ENCODE measurements around the gene COMP.
"Not testable (repeated sequence)": the region's sequence is repeated elsewhere in the genome, so short reads cannot be mapped to it uniquely, and the experiment has no call there.

The COMP gene

GRCh38 chr19:18746401-18747325 lies 44.4 kb downstream of the COMP start:
- DNase-seq (ENCODE audit: low read depth in 2 of 2): no peak

GRCh38 chr19:18745931-18746330 lies 45.2 kb downstream of the COMP start:
- no peak for DNase-seq (ENCODE audit: low read depth in 2 of 2)

- DNase-seq (ENCODE audit: low read depth in 2 of 2): no peak
These were observed 45.9 kb downstream of the COMP start for GRCh38 chr19:18745012-18745735.

- DNase-seq (ENCODE audit: low read depth in 2 of 2): no peak
These were observed 47.2 kb downstream of the COMP start for GRCh38 chr19:18743784-18744418.

GRCh38 chr19:18742838-18743783 lies 48.0 kb downstream of the COMP start:
- no peak for DNase-seq (ENCODE audit: low read depth in 2 of 2)

GRCh38 chr19:18742324-18742723 lies 48.8 kb downstream of the COMP start:
- DNase-seq (ENCODE audit: low read depth in 2 of 2): no peak

GRCh38 chr19:18741124-18742121 lies 49.7 kb downstream of the COMP start:
- DNase-seq (ENCODE audit: low read depth in 2 of 2): no peak

- DNase-seq (ENCODE audit: low read depth in 2 of 2): no peak
These were observed 52.0 kb downstream of the COMP start for GRCh38 chr19:18738961-18739690.

- no peak for DNase-seq (ENCODE audit: low read depth in 2 of 2)
These were observed 53.2 kb downstream of the COMP start for GRCh38 chr19:18737954-18738351.

GRCh38 chr19:18737337-18737953 lies 53.7 kb downstream of the COMP start:
- no peak for DNase-seq (ENCODE audit: low read depth in 2 of 2)

- DNase-seq (ENCODE audit: low read depth in 2 of 2): no peak
These were observed 54.4 kb downstream of the COMP start for GRCh38 chr19:18736415-18737336.

- no peak for DNase-seq (ENCODE audit: low read depth in 2 of 2)
These were observed 55.4 kb downstream of the COMP start for GRCh38 chr19:18735752-18736151.

- no peak for DNase-seq (ENCODE audit: low read depth in 2 of 2)
These were observed 55.8 kb downstream of the COMP start for GRCh38 chr19:18735324-18735723.

- not testable (repeated sequence) for DNase-seq (ENCODE audit: low read depth in 2 of 2)
These were observed 57.3 kb downstream of the COMP start for GRCh38 chr19:18733762-18734332.

GRCh38 chr19:18733196-18733647 lies 57.9 kb downstream of the COMP start:
- no peak for DNase-seq (ENCODE audit: low read depth in 2 of 2)
